Measurements from ENCODE around the gene TACC2.

GRCh38 chr10:121965996-121966395 is 23.0 kb upstream of the TACC2 start:
- TF ChIP-seq TAF1 (IDR thresholded peaks at IDR 0.05; ENCODE audit: borderline replicate concordance, insufficient read depth, low read length): no peak
- no peak for TF ChIP-seq REST (IDR thresholded peaks at IDR 0.05; ENCODE audit: insufficient read depth in 1 of 2, low read depth in 2 of 2, low read length in 2 of 2)
- TF ChIP-seq POLR2AphosphoS5 (IDR thresholded peaks at IDR 0.05; ENCODE audit: low read depth, low read length): no peak

Measured in PFSK-1 (cell line).